Astrocyte (in vitro differentiated cells and primary cell): Measurements from ENCODE around the gene CNN3.

Experiments used
- EZH2 ChIP-seq: IDR thresholded peaks from 2 replicates; pipeline ENCODE4 v1.6.1; 2012; ENCODE audit warnings: mild to moderate bottlenecking, low read length, inconsistent platforms; ENCODE audit not compliant: insufficient read depth
- TF ChIP-seq, protein P1 (sequence below): IDR thresholded peaks from 2 replicates; pipeline ENCODE4 v1.5.1; 2011; ENCODE audit warnings: low read depth, mild to moderate bottlenecking, inconsistent platforms, low read length, moderate library complexity; ENCODE audit not compliant: insufficient read depth

- TF ChIP-seq EZH2 = no peak
- TF ChIP-seq, protein P1, sequence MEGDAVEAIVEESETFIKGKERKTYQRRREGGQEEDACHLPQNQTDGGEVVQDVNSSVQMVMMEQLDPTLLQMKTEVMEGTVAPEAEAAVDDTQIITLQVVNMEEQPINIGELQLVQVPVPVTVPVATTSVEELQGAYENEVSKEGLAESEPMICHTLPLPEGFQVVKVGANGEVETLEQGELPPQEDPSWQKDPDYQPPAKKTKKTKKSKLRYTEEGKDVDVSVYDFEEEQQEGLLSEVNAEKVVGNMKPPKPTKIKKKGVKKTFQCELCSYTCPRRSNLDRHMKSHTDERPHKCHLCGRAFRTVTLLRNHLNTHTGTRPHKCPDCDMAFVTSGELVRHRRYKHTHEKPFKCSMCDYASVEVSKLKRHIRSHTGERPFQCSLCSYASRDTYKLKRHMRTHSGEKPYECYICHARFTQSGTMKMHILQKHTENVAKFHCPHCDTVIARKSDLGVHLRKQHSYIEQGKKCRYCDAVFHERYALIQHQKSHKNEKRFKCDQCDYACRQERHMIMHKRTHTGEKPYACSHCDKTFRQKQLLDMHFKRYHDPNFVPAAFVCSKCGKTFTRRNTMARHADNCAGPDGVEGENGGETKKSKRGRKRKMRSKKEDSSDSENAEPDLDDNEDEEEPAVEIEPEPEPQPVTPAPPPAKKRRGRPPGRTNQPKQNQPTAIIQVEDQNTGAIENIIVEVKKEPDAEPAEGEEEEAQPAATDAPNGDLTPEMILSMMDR = no peak
Measured at GRCh38 chr1:94865360-94865759, 61.5 kb downstream of the CNN3 start.
